Loucy (cell line): ENCODE measurements around the gene NOM1.

Source experiments
- CTCF ChIP-seq: fragments of 200-600 bp; sonication (generic); conservative IDR thresholded peaks from 2 replicates; pipeline ENCODE4 v1.5.1; 2014; ENCODE audit warnings: mild to moderate bottlenecking, antibody characterized with exemption, low read length
- EZH2phosphoT487 ChIP-seq: fragments of 200-600 bp; IDR thresholded peaks from 2 replicates; pipeline ENCODE4 v1.6.1; 2018; ENCODE audit warnings: antibody characterized with exemption, mild to moderate bottlenecking, moderate library complexity, borderline replicate concordance

GRCh38 chr7:156942708-156943090, 6.8 kb upstream of the NOM1 start:
- TF ChIP-seq EZH2phosphoT487 (no peak), CTCF (no peak)
